ENCODE measurements around the gene BNIP5.

- TF ChIP-seq, protein P1, sequence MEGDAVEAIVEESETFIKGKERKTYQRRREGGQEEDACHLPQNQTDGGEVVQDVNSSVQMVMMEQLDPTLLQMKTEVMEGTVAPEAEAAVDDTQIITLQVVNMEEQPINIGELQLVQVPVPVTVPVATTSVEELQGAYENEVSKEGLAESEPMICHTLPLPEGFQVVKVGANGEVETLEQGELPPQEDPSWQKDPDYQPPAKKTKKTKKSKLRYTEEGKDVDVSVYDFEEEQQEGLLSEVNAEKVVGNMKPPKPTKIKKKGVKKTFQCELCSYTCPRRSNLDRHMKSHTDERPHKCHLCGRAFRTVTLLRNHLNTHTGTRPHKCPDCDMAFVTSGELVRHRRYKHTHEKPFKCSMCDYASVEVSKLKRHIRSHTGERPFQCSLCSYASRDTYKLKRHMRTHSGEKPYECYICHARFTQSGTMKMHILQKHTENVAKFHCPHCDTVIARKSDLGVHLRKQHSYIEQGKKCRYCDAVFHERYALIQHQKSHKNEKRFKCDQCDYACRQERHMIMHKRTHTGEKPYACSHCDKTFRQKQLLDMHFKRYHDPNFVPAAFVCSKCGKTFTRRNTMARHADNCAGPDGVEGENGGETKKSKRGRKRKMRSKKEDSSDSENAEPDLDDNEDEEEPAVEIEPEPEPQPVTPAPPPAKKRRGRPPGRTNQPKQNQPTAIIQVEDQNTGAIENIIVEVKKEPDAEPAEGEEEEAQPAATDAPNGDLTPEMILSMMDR (conservative IDR thresholded peaks at IDR 0.05): no peak
- no peak for TF ChIP-seq ZFX (IDR thresholded peaks at IDR 0.05)
Measured at GRCh38 chr6:36286858-36287257, 49.8 kb downstream of the BNIP5 start.
